NCI-H748 (cell line): Measurements from ENCODE around the gene CHURC1.

Source experiments
- DNase-seq: peaks from one replicate; lab custom pipeline; 2025; ENCODE audit not compliant: unreplicated experiment; lab: John Stamatoyannopoulos, UW

CHURC1 gene

DNA sequence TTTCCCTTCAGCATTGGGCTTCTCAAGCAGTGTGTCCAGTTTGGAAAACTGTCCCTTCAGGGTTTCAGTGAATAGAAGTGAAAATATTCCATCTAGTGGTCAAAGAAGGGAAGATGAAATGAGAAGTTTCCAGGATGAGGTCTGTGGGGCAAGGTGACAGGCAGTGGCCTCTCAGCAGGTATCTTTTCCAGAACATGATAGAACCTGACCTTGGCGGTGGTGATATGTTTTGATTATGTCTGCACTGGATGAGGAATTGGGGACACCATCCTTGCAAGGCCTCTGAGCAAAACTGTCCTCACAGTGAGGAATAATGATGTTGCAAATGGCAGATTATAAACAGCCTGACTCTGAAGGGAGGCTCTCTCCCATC, 23.6 kb downstream of the CHURC1 start:
- peak; percentile 24 for DNase-seq

DNA sequence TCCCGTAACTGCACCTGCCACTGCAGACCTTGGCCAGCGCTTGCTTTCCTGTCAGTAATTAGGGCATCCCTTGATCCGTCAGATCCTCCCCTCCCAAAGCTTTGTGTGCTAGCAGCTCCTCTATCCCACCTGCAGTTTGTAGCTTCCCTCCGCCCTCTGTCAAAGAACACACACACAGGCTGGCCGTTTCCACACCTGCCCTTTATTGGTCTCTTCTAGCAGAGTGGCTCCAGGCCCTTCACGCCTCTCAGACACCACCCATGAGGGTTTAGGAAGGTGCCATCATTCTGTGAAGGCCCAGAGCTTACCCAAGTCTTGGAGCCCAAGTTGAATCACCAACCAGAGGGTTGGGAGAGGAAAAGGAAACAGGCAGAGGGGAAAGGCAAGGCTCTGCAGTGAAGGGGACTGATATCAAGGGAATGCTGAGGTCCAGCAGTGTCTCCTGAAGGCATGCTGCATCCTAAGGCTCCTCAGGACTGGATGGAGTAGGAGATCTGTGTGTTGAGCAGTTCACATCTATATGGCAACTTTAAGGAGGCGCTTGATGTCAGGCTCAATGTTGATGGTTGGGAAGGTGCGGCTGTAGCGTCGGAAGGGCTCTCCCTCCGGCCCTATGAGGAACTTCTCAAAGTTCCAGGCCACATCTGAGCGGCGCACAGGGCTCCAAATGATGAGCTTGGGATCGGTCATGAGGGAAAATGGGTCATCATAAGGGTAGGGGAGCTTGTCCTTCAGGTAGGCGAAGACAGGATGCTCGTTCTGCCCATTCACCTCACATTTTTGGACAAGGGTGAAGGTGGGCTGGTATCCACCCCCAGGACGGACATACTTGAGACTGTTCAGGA, 24.9 kb downstream of the CHURC1 start:
- peak; percentile 86 for DNase-seq

DNA sequence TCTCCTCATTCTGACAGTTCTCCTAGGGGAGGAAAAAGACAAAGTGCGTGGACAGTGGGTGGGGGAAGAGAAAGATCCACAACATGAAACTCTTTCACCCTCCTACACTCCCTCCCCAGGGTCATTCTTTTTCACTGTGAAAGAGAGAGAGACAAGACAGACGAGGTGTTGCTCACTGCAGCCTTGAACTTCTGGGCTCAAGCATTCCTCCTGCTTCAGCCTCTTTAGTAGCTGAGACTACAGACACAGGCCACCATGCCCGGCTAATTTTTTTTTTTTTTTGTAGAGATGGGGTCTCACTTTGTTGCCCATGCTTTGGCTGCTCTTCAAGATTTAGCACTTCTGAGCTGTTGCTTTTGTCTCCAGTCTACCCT, 25.5 kb downstream of the CHURC1 start:
- DNase-seq = no peak

DNA sequence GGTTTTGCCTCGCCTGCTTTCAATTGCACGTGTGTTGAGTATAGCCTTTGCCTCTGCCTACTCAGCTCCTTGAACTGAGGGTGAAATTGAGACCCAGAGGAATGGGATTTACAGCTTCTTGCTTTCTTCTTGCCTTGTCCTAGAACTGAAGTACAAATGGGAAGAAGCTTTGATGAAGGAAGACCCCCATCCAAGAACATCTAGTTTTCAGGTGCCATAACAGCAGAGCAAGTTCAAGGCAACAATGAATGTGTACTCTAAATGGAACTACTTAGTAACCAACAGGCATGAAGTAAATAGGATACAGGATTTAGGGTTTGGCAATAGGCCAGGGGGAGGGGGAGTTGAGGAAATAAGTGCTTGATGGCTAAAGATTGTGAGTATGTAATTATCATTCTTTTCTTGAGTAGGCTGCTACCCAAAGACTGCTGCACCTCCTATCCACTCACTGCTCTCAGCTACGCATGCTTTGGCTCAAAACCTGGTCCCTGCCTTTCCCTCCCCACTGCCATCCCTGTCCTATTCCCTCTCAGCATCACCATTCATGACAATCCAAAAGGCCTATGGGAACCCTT, 26.2 kb downstream of the CHURC1 start:
- peak; percentile 9 for DNase-seq

DNA sequence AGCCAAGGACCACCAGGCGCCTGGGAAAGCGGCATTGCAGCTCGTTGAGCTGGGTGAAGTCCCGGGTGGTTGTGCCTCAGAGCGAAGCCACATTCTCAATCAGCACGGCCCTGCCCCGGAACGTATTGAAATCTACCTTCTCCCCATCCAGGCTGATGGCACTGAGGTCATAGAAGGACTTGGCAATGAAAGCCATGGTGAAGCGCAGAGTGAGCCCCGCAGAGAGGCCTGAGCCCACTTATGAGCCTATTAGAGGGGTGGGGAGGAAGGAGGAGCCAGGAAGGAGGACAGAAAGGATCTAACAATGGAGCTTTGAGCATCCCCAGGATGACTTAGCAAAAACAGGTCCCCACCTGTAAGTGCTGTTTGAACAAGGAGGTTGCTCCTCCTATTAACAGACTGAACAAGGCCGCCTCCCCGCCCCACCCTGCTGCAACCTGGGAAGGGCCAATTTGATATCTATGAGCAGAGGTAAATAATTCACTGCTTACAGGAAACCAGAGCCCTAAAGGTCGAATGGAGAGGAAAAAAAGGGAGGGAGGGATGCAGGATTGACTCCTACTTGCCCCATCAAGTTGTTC, 28.4 kb downstream of the CHURC1 start, which contains the start of gene GPX2:
TSS of gene GPX2 (minus strand) at position 215 of the 581 bp plus-strand sequence. CDS start at position 196, 19 bp downstream.
- DNase-seq = peak; percentile 99

DNA sequence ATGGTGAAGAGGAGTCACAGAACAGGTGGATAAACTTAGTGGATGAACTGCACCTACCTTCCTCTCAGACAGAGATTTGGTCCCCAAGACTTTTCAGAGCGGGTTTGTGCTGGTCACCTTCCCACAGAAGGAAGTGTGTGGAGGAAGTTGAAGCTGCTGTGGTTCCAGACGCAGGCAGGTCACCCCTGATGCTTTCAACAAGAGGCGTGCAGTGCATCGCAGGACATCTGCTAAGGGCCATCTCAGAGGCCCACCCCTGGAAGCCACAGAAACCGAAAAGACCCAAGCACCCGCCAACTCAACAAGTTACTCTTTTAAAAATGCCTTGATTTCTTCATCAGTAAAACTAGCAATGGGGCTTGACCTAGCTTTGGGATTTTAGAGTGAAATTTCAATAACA, 29.3 kb downstream of the CHURC1 start:
- DNase-seq = no peak

DNA sequence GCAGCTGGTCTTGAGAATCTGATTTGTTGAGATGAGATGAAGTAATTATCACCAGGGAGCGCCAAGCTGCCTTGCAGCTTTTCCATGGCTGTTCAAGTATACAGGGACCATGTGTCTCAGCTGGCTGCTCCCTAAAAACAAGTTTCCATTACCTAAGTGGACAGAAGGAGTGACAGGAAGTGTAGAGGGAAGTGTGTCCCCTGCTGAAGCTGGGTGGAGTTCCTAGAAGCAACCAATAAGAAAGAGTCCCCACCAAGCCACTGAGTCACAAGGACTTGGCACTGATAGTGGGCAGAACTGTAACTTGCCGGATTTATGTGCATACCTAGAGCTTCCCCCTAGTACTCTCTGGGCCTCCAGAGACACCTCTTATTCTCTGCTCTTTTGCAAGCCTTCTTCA, 29.8 kb downstream of the CHURC1 start:
- peak; percentile 22 for DNase-seq

DNA sequence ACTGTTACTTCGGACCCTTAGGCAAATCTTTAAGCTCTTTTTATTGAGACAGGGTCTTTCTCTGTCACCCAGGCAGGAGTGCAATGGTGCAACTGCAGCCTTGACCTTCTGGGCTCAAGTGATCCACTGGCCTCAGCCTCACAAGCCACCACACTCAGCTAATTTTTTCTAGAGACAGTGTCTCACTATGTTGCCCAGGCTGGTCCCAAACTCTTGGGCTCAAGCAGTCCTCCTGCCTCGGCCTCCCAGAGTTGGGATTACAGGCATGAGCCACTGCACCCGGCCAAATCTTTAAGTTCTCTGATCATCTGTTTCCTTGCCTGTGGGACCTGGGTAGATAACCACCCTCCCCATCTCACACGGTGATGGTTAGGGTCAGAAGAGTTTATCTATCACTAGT, 30.6 kb downstream of the CHURC1 start:
- DNase-seq = no peak

DNA sequence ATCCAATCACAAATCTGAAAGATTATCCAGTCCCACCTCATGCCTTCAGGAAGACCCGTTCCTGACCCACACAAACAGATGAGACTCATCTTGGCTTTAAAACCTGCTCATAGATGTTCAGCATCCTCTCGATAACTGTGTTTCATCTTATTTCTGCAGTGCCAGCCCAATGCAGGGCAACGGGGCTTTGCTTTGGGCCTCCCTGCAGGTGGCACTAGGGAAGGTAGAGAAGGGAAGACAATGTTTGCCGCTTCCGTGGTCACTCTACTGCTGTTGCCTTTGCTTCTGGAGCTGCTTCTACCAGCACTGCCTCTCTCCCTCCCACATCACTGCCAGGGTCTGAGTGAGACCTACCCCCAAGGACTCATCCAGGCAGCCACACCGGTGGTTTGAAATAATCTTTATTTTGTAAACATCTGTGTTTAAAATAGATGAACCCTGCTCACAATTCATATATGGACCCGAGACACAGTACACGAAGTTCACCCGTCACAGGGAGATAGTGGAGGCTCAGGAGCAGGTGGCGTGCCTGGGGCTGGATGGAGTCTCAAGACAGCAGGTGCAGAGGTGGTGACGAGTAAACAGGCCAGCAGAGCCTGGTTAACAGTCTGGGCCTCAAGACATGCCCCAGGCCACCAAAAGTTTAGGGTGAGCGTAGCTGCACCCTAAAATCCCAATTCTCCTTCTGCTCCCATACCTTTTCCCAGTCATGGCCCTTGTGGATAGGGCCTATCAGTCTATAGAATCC, 31.4 kb downstream of the CHURC1 start:
- no peak for DNase-seq

DNA sequence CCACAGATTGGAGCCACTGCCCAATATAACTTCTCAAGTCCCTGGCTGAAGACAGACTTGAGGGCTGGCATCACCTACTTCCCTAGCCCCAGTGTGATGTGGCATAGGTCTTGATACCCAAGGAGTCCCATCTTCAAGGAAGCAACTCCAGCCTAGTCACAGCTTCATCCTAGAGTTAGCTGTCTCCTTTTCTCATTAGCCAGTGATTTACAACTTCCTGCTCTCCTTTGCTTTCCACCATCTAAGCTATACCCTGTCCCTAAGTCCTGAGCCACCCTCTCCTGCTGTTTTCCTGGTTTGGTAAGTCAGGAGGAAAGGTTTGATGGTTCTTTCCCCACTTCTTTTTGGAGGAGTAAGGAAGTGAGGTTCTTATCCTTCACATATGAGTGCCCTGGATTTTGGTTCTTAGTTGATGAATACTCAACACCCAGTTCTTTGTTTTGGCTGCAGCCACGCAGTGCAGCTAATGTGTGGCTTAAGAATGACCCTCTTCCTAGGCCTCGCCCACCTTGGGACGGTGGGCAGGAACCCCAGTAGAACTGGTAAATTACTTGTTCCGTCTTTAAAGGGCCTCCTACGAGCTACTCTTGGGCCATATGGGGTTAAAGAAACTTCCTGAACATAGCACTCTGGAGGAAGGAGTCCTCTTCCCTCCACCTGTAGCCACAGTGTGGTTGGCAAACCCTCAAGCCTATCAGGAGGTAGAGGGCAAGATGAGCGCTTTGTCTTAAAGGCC, 32.2 kb downstream of the CHURC1 start:
- DNase-seq = no peak

DNA sequence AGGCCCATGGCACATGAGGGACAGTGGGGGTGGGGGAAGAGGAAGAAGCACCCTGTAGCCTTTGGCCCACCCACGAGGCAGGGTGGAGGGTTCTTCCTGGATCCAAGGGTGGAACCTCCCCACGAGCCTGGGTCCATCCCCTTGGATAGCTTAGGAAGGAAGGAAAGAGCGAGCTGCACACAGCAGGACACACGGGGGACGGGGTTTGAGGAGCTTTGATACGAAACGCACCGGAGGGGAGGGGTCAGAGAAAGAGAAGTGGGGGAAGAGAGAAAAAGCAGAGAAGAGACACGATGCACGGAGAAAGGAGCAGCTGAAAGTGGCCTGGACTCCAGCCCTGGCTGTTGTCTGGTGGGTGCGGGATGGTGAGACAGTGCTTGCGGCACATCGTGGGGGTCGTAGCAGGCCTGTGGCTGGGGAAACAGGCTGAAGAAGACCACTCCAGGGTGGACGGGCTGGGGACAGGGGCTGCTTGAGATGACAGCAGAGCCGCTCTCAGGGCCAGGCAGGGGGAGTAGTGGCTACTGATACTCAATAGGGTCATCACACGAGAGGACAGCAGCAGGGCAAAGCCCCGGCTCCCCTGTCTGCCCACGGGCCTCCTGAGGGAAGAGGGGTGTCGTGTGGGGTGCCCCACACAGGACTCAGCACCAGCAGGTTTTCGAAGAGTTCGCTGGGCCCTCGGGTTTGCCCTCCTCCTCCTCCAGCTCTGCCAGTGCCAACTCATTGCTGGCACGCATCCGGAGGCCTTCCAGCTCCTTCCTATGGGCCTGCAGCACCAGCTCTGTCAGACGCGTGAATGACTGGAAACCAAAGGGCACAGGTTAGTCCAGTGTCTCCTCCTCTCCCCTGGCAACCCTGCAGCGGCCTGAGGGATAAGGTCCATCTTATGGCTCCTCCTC, 33.7 kb downstream of the CHURC1 start:
- DNase-seq = no peak

DNA sequence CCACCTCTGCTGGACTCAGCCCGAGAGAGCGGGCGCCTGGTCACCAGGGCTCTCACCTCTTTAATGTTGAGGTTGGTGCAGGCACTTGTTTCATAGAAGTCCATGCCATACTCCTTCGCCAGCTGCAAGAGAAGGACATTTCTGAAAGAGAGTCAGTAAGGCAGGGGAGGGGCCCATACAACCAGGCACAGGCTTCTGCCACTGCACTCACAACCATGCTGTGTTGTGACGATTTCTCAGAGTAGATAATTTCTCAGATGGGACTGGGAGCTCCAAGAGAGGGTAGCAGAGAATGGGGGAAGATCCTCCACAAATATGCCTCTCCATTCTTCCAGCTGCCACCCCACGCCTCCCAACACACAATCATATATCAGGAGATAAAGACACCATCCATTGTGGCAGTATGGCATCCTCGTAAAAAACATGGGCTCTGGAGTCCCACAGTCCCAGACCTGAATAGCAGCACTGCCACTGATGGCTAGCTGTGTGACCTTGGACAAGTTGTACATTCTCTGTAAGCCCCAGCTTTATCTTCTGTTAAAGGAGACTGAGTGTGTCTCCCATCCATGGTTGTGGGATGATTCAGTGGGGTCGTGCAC, 34.5 kb downstream of the CHURC1 start:
- no peak for DNase-seq

DNA sequence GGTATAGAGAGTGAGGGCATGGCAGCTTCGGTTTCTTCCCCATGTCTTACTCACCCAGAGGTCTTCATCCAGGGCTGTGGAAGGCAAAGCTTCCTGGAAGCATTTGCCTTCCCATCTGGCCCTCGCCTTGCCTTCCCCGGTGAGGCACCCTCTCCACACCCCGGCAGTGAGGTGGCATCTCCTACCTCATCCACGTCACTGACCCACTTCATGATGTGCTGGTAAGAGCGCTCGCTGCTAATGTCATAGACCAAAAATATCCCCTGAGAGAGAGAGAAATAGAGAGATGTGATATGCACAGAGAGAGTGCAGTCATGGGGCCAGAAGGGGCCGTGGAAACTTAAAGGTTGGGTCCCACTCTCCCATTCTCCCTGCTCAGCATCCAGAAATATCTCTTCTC, 36.6 kb downstream of the CHURC1 start:
- no peak for DNase-seq

DNA sequence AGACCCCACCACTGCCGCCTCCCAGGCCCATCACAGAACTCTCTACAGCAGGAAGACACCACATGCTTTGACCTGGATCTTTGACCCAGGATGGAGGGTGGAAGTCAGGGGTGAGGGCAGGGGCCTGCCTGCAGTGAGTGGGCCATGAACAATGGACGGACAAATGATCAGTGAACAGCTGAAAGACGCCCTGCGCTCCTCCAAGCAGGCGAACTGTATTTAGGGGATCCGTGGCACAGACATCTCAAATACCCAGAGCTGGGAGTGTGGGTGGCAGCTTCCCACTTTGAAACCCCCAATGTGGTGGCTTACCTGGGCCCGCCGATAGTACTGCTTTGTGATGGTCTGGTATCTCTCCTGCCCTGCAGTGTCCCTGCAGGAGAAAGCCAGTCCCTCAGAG, 37.0 kb downstream of the CHURC1 start:
- no peak for DNase-seq

DNA sequence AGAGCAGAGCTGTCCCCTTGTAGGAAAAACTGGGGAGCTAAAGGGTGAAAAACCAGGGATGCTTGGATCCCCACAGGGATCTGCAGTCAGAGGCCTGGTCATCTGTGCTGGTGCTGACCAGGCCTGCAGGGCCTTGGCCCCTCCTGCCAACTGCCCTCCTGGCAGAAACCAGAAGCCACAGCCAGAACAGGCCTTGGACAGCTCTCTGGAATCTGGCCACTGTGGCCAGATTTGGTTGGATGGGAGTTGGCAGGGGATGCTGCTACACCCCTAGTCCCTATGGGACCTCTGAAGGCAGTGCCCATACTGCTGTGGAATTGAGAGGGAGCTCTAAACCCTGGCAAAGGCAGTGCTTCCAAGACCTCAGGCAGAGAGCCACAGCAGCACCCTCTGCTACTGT, 37.5 kb downstream of the CHURC1 start:
- DNase-seq = no peak

DNA sequence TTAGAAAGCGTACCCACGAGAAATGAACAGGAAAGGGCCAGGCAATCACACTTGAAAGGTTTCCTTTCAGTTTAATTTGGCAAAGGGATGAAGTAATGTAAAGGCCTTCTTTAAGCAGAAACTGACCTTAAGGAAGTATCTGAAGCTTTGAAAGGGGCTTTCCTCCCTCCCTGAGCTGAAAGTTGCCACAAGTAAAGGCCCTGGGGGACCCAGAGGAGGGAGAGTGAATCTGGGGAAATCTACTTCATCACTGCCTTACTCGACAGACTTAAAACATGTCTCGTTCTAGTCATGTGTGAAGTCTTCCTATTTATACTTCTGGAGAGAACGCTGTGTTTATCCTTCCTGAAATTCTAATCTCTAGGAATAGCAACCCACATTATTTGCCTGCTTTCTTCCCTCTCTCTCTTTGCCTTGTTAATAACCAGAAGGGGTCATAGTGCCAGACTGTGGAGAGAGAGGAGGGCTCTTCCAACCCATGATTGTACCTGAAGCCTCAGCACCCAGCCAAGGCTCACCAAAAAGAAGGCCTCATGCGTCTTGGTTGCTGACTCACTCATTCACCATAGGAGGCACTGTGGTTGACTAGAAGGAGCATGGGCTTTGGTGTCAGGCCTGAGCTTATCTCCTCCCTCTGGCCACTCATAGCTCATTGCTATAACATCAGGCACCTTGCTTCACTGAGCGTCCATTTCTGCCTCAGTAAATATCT, 38.5 kb downstream of the CHURC1 start:
- DNase-seq = no peak

DNA sequence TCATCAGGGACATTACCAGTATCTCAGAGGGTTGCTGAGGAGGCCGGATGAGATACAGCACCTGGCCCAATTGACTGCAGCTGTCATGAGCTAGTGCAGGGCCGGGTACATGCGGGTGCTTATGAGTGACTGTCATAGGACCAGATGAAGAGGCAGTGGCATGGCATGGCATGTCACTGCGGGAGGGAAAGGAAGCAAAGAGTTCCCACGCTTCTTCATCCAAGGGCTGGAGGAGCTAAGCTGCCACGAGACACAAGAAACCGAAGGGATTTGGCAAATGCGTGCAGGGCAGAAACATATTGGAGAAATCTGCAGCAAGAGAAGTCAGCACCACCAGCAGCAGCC, 39.0 kb downstream of the CHURC1 start:
- no peak for DNase-seq

DNA sequence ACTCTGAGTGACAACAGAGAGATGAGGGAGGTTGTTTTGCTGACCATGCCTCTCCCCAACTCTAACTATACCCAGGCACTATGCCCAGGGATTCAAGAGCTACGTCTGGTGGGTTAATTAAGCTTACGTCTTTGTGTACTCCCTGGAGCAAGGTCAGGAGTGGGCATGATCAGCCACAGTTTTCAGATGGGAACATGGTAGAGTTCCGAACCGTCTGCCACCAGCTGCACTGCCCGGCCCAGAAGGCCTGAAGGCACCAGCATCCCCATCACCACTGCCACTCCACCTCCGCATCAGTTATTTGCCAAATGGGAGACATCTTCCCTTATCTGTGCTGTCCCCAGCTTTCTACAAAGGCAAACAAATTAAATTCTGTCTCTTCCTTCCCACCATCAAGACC, 39.4 kb downstream of the CHURC1 start:
- DNase-seq = no peak
